Testis (tissue), 2 donors: ENCODE data around the gene FBP1.

ENCODE experiments used
- POLR2A ChIP-seq: fragments of 450-650 bp; IDR thresholded peaks from one replicate; pipeline ENCODE4 v1.6.1; 2017; ENCODE audit warnings: antibody characterized with exemption, mild to moderate bottlenecking, moderate library complexity
- TF ChIP-seq, protein P1 (sequence below), 3 experiments: fragments of 450-650 bp in 2 of 3; fragments of 200-600 bp in 1 of 3; sonication (generic) in 1 of 3; IDR thresholded peaks; one replicate each; pipeline ENCODE4 v1.5.1; 2016 to 2019; ENCODE audit warnings: antibody characterized with exemption in 3 of 3, mild to moderate bottlenecking in 2 of 3, moderate library complexity in 1 of 3

DNA sequence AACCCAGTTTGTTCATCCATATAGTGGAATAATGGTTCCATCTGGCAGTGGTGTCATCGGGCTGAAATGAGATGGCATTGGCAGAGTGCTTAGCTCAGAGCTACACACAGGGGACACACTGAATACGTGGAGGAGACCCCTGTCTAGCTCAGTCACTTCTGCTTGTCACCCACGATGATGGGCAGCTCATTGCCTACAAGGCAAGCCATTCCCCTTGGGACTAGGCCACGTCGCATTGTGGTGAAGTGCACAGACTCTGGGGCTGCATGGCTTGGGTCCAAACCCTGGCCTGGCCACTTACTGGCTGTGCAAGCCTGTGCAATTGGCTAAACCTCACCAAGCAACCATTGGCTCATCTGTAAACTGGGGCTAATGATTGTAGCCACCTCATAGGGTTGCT lies 3.2 kb upstream of the FBP1 start:
- TF ChIP-seq POLR2A, result no peak
- TF ChIP-seq, protein P1, sequence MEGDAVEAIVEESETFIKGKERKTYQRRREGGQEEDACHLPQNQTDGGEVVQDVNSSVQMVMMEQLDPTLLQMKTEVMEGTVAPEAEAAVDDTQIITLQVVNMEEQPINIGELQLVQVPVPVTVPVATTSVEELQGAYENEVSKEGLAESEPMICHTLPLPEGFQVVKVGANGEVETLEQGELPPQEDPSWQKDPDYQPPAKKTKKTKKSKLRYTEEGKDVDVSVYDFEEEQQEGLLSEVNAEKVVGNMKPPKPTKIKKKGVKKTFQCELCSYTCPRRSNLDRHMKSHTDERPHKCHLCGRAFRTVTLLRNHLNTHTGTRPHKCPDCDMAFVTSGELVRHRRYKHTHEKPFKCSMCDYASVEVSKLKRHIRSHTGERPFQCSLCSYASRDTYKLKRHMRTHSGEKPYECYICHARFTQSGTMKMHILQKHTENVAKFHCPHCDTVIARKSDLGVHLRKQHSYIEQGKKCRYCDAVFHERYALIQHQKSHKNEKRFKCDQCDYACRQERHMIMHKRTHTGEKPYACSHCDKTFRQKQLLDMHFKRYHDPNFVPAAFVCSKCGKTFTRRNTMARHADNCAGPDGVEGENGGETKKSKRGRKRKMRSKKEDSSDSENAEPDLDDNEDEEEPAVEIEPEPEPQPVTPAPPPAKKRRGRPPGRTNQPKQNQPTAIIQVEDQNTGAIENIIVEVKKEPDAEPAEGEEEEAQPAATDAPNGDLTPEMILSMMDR (IDR thresholded peaks at IDR 0.05), result no peak
